Activated CD4-positive, alpha-beta T cell treated with anti-CD3 and anti-CD28 coated beads, Interleukin-2, amount 50 U/mL, for 48 hours (primary cell): ENCODE data around the gene DLST.

Experiments used
- DNase-seq, 2 experiments: peaks; one replicate each; pipeline ENCODE4 v3.0.0-alpha.2; 2020

The DLST gene

DNA sequence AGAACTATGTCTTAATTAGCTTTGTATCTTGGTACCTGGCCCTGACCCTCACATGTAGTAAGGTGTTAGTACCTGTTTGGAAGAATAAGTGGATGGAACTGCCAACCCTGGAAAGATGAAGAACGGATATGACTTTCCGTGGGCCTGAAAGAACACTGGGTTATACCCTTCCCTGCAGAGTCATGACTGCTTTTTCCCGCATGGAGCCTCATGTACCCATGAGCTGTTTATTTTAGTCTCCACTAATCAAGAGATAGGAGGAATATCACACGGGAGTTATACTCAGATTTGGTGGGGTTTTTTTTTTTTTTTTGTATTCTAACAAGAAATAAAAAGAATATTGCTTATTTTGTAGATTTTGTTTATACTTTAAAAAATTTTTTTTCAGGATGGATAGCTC is 15.9 kb downstream of the DLST start:
- no peak for DNase-seq

DNA sequence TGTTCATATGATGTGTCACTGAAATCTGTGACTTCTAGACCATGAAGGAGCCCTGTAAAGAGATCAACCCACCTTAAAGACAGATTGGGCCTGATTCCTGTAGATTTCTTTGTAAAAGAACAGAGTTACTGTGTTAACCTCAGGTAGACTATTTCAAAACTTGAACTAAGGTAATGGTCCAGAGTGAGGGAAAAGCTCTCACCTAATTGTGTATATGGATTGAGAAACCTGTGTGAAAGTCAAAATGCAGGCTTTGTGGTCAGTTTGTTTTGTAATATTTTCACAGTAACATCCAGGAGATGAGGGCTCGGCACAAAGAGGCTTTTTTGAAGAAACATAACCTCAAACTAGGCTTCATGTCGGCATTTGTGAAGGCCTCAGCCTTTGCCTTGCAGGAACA is 16.4 kb downstream of the DLST start:
- DNase-seq, result no peak

DNA sequence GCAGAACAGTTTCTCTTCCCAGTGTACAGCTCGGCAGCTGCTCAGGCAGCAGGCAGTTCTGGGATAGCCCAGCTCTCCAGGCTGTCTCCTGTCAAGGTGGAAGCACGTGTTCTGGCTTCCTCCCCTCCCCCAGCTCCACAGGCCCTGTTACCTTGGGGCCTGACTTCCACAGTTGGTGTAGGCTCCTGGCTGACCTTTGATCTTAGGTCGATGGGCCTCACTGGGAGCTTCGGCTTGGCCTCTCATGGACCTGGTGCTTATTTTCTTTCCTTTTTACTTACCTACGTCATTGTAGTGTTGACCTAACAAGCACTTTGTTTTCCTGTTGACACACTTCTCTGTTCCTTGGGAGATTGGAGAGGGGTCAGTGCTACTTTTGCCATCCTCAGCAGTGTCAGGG is 17.0 kb downstream of the DLST start:
- DNase-seq, result no peak

DNA sequence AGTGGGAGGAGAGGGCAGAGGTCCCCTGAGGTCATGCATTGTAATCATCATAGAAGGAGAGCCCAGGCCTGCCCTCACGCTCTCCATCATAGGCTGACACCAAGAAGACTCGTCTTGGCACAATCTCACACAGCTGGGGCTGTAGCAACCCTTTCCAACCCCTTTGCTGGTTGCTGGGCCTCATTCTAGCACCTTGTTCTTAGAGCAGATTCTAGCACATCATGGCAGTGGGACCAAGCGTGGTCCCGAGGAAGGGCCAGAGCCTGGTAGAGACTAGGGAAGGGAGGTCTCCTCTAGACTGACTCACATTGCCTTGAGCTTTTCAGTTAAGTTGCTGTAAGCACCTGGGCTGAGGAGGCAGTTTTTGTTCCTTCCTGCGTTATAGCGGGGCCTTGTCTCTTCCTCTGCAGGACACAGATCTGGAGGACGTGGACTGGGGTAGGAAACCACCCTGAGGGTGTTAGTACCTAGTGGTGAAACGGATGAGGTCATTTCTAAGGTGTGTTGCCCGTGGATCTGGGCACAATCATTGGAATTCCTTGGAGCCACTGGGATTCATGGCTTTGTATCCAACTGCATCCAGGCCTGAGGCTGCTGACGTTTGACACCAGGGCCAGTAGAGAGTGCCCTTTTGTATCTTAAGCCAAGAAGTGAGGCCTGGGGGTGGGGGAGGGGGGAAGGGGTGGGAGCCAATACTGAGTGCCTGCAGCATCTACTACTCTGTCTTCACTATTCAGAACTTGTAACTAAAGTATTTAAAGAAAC is 21.4 kb downstream of the DLST start:
- DNase-seq, result no peak

DNA sequence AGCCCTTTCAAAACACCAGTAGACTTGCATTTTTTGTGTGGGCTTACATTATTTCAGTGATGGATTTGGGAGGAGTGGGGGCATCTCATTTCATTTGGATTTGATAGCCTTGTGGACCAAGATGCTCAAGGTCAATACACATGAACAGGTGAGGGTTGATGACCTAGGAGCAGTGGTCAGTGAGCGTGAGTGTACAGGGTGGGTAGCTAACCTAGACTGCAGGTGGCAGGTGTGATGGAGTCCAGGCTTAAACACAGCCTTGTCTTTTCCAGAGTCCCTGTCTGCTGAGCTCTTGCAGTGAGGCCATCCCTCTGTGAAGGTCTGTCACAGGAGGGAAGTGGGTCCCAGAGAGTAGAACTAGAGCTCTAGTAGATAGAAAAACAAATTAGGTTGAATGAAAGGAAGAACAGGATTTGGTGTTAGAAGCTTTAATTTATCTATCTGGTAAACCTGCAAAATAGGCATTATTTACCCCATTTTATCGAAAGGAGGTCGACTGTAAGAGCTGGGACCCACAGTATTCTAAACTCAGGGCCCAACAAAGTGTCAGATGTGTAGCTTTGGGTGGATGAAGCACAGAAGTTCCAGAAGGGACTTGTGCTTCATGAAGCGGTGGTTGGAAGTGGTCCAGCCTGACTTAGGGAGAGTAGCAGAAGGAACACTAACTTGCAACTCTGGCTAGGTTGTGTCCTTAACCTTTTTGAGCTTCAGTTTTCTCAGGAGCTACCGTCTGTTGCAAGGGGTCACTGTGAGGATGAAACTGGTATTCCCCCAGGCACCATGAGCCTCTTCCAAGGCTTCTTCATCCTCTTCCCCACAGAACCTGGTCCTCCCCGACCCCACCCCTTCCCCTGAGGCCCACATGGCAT is 23.2 kb downstream of the DLST start:
- no peak for DNase-seq

DNA sequence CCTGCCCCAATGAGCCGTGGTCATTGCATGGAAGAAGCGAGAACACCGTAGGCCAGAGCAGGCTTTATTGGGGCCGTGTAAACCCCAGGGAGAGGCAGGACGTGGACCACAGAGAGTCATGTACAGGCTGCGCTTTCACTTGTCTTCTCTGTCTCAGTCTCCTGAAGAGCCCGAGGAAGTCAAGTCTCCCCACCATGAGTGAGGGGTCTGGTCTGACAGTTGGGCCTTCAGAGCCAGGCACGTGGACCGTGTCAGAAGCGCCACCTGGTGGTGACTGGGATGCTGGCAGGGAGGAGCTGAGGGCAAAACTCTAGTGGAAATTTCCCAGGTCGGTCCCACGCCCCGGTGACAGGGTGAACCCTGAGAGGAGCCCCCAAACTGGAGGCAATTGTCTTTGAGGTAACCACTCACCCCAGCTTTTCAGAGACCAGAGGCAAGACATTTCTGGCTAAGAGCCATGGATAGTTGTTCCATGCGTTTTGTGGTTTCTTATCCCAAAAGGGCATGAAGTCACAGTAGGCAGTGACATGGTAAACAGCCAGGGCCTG is 24.0 kb downstream of the DLST start:
- DNase-seq, result peak; percentile 86 to 88

DNA sequence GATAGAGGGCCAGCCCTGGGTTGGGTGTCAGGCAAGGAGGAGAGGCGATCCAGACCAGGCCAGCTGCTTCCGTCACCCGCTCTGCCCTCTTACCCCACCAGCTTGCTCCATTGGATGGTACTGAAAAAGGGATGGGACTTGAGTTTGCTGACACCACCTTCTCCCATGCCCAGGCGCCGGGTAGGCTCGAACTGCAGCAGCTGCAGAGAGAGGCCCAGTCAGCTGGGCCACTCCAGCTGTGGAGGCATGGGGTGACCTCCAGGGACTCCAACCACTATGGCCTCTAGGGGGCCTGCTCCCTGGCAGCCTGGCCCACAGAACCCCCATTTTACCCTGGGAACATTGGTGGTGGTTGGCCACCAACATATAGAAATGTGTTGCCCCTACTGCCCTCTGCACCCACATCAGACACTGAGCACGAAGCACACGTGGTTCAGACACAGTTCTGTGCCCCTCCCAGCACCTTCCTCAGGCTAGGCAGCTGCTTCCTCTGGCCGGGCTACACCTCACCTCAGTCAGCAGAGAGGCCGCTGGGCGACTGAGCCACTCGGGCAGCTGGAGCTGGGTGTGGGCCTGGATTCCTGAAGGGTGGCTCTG is 25.3 kb downstream of the DLST start:
- DNase-seq, result peak in 1 of 2 experiments; percentile 9

DNA sequence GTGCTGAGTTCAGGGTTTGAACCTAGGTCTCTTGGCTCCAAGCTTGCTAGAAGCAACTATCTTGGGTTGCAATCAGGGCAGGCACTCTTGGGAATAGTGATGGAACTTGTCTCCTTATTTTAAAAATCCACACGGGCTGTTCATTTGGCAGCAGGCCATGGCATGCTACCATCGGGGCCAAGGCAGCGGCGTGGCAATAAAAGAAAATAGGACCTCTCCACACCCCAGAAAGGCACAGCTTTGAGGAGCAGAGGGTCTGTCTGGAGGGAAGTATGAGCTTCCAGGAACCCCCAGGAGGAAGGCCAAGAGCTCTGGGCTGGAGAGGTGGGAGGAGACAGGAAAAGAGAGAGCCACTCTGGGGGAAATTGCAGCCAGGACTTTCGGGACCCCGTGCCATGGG is 26.0 kb downstream of the DLST start:
- DNase-seq, result no peak

DNA sequence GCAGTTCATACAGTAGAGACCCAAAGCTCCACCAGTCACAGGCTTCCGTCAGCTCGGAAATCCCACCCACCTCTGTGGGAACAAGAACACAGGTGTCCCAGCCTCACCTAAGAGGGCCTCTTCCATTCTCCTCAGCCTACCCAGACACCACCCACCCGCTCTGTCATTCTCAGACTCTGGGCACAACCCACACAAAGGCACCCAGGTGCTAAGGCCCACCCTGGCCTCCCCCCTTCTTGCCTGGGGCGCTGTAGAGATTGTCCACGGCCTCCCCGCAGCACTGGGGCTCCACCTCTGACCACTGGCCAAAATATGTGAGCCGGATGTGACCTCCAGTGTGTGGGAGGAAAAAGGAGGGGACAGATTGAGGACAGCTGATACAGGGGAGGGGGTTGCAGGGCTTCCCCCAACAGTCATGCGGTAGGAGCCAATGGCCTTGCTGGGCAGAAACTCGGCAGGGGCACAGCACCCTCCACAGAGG is 27.2 kb downstream of the DLST start:
- no peak for DNase-seq

DNA sequence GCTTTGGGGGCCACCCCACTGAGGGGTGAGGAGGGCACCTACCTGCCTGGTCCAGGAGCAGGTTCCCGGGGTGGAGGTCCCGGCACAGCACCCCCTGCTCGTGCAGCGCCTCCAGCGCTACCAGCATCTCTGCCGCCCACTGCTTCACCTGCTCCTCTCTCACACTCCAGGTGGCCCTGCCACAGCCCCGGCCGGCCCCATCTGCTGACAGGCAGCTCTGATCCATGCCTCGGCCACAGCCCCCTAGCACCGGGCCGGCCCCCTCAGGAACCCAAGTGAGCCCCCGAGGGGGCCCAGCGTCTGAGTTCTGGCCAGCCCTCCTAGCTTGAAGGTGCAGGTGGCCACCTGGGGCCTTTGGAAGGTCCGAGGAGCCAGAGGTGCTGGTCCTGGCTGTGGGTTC is 27.8 kb downstream of the DLST start:
- no peak for DNase-seq

DNA sequence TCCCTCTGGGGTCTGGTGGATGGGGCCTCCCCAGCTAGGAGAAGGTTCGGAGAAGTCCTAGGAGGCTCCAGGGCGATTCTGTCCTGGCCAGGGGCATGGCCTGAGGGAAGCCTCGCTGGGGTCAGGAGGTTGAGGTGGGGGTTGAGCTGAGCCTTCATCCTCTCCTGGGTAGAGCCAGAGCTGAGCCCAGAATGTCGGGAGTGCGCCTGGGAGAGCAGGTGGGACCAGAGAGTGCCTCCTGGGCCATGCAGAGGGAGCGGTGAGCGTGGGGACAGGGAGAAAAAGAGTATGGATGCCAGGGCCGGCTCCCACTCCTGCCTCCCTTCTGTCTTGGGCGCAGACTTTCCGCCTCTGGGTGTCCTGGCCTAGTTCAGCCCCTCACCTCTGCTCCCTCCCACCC is 28.2 kb downstream of the DLST start:
- no peak for DNase-seq

DNA sequence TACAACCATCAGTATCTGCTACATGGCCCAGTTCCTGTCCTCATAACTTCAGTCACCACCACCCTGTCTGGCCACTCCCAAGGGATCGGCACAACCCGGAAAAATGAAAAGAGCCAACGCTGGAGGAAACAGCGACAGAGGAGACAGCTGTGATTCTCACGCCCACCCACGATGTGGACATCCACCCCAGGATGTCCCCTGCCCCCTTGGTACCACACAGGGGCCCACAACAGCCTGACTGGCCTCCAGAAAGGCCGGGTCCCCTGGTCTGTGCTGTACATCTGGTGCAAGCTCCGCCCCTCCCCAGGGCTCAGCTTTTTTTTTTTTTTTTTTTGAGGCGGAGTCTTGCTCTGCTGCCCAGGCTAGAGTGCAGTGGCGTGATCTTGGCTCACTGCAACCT is 28.8 kb downstream of the DLST start:
- no peak for DNase-seq

DNA sequence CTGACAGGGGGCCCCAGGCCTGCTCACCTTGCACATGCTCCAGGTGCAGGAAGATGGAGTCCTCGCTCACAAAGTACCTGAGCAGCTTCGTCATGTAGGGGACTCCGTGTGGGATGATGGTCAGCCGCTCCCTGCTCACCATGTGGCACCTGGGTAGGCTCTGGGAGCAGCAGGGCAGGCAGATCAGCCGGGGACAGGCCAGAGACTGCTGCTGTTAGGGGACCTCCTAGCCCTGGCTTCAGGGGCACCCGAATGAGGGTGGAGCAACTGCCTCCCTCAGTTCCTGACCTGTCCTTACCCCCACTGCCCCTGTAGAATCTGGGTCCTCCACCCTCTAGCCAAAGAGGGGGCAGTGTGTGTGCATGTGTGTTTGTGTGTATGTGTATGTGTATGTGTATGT is 29.5 kb downstream of the DLST start:
- no peak for DNase-seq

DNA sequence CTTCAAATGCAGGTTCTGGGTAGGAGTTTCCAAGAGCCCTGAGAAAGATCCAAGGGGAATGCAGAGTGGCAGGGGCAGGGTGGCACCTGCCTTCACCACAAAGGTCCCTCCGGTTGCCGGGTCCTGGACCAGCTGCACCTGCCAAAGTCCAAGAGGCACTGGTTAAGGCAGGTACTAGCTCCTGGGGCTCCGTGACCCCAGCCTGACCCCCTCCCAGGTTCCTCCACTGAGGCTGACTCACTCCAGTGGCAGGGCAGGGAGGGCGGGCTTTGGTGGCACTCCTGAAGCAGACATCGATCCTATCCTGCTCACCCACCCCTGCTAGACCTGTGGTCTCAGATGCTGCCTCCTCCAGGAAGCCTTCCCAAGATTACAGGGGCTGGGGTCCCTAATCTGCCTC is 30.0 kb downstream of the DLST start:
- DNase-seq, result no peak

DNA sequence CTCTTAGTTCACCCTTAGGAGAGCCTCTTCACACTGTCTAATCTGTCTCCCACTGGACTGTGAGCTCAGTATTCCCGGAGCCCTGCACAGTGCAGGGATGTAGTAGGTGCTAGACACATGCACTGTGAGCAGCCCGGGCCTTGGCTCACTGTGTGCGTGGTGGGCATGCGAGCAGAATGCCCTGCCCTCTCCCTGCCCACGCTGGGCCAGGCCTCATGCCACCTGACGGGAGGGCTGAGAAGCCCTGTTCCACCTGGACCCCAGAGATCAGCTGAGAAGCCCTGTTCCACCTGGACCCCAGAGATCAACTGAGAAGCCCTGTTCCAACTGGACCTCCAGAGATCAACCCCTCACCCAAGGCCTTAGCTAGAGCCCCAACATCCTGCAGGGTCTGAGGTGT is 30.4 kb downstream of the DLST start:
- DNase-seq, result no peak

DNA sequence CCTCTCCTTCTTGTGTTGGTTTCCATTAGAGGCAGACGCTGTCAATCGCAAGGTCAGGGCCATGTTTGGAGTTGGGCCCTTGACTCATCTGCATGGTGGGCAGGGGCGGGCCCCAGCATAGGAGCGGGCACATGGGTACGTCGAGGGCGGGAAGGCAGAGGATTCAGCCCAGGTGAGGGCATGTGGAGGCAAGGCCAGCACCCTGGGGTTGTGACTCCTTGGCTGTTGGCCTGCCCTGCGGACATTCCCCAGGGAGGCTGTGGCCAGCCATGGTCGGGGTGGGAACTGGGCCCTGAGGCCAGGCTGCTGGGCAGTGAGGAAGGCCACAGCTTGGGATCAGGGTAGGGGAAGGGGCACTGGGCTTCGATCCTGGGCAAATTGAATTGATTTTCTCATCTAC is 31.1 kb downstream of the DLST start:
- no peak for DNase-seq

DNA sequence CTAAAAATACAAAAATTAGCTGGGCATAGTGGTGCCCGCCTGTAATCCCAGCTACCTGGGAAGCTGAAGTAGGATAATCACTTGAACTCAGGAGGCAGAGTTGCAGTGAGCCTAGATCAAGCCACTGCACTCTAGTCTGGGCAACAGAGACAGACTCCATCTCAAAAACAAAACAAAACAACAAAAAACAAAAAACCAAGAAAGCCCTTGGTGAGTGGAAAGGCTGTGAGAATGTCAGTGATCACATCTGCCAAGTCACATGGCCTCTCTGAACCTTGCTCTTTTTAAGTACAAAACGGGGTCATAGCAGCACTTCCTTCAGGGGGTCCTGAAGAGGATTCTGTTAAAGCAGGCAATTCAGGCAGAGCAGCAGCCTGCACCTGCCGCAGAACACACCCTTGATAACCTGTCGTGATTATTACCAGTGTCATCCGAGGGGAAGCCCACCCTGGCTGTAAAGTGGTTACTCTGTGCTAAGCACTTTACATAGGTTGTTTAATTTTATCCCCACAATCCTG is 31.7 kb downstream of the DLST start:
- no peak for DNase-seq

DNA sequence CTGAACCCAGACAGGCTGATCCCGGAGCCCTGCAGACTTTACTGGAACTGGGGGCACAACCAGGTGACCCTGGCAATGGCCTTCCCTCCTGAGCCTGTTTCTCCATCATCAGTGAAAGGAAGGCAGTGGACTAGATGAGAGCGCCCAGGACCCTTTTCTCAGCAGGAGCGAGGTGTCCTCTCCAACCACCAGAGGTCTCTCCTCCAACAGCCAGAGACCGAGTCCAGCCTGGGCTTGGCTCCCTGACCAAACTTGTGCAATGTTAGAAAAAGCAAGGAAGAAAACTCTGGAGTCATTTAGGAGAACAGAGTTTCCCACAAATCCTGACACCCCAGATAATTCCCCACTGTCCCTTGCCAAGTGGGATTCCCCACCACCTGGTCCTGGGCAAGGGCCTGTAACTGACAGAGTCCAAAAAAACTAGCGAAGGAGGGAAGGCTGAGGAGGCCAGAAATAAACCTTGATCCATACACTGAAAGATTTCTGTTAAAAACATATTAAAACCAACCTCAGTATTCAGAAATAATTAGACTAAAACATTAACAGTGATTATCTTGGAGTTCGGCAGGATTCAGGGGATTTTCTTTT is 32.4 kb downstream of the DLST start:
- DNase-seq, result peak in 1 of 2 experiments; percentile 15

DNA sequence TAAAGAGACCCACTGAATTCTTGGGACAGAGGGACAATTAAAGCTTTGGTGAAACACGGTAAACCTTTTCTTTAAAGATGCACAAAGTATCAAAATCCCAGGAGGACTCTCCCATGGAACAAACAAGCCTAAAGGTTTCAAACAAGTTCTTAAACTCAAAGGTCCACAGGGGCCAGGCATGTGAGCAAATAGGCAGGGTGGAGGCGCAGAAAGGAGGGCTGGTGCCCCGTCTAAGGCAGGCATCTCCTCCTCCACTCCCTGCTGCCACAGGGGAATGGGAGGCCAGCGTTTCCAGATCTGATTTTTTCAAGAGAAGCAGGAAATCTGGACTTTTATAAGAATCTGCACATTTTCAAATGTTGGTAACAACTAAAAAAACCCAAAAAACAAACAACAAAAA is 33.7 kb downstream of the DLST start:
- DNase-seq, result no peak

DNA sequence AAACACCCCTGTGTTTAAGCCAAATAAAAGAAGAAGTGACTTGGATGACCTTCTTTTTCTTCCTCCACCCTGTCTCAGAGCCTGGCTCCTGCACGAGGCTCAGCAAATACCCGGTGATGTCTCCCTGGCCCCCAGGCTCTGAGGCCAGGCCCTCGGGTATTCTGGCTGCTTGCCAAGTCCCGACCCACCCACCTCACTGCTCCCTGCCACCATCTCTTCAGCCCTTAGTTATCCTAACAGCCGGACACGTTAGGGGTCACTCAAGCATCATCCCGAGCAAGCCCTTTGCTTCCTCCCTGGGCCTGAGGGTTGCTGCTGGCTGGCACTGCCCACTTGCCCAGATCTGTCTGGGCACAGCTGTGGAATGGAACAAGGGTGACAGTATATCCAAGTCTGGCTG is 34.1 kb downstream of the DLST start:
- DNase-seq, result no peak

DNA sequence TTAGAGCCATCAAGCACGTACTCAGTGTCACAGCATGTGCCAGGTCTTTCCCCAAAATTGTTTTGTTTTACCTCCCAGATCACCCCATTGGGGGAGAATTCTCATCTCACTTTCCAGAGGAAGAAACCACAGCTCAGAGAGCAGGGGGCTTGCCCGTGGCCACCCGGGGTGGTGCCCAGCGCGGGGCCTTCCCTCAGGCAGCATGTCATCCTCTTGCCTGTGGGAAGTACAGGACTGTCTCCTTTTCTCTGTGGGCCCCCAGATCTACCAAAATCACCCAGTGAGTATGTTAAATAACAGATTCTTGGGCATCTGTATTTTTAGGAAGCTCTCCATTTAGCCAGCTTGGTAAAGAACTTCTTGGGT is 35.4 kb downstream of the DLST start:
- DNase-seq, result no peak

DNA sequence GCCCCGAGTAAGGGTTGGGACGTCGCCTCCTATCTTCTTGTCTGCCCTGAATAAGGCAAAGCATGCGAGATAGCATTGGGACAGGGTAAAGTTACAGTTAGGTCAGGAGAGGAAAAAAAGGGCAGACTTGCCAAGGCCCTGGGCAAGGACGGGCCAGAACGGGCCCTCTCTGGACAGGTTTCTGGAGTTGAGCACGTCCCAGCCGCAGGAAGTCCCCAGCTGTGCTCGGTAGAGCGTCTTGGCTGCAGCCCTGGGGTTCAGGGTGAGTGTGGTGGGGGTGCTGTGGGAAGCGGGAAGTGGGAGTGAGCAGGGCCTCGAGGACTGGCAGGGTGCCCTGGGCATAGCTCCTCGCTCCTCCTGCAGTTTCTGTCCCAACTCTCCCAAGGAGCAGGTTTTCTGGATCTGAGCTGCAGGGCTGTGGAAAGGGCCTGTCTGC is 35.9 kb downstream of the DLST start:
- no peak for DNase-seq

DNA sequence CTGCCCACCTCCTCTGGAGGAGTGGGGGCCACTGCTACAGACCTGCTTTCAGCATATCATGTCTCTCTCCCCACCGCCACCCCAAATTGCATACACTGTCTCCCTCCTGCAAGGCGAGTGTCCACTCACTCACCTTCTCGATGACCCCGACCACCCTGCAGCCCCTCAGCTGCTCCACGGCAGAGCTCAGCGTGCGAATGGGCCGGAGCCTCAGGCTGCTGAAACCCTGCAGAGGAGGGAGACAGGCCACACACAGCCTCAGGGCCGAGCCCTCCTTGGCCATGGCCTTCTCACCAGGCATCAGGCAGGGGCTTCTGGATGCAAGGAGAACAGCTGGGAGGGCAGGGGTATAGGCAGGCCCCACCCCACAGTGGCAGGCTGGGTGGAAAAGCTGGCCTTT is 36.7 kb downstream of the DLST start:
- no peak for DNase-seq
